ENCODE measurements around the gene CAPZA2.

CAPZA2 gene

GRCh38 chr7:116861717-116862116 is 670 bp upstream of the CAPZA2 start:
- no peak for DNase-seq (ENCODE audit: low read depth, low spot score)

DNA sequence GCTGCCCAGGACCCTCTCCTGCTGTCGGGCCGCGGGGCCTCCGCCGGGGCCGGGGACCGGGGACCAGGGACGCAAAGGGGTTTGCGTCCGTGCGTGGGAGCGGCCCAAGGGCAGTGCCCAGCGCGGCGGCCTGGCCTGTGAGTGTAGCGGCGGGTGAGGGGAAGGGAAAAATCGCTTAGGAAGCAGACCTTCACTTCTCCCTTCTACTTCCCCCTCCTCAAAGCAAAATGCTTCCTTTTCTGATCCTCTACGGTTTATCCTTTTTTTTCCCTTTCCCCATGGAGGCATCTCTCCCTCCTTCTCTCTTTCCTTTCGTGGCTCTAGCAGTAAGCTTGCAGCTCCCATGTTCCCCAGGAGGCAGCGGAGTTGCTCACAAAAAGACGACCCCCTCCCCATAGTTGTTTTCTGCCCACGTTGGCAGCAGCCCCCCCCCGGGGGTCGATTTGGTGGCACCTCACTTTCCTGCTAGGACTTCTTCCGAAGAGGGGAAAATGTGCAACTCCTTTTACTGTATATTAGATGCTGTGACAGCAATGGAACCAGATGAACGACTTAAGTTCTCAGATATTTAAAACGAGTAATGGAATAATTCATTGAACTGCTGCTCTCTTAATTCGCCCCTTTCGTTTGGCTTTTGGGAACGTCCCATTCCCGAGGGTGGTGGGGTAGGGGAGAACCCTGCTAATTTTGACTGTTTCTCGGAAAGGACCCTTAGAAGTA is 724 bp downstream of the CAPZA2 start:
- no peak for DNase-seq (ENCODE audit: low read depth, low spot score)

DNA sequence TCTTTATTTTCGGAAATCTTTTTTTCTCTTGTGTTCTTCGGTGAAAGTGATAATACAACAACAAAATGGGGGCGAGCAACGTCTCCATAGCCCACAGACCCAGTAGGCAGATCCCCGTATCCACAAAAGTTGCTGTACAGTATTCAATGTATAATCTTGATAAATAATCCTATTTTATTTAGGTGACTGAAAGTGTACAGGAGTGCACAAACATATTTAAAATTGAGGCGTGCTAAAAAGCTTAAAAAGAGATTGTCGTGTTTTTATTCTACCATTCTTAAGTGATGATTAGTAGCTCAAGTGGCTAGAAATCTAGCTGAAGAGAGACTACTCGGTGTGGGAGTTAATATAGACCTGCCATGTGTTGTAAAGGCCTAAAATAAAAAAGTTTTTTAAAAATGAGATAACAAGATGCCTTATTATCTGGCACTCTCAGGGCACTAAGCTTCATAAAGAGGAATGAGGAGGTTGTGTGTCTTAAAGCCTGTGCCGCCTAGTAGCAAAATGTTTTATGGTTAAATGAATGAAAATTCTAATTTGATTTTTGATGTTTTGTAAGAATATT is 1.6 kb downstream of the CAPZA2 start:
- no peak for DNase-seq (ENCODE audit: low read depth, low spot score)

DNA sequence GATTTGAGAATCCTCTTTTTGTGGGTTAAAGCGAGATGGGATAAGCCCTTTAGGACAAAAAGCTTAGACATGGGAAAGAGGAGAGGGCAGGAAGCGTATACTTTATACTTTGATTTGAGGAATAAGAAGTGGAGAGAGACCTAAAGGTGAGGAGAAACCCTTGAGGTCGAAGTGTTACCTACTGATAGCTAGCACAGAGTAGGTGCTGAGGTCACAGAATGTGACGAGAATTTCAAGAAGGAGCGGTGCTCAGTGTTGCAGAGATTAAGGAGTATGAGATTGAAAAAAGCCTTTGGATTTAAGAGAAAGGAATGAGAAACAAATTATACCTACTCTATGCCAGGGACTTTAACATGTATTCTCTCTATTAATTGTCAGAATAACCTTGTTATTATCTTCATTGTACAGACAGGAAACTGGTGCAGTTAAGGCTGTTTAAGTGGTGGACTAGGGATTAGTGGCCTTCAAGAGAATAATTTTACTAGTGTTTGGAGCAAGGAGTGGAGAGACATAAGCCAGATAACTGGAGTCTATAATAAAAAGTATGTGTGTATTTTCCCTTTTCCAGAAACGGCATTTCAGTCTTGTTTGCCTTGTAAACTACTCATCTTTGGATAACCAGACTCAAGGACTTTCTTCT is 8.8 kb downstream of the CAPZA2 start:
- no peak for DNase-seq (ENCODE audit: low read depth, low spot score)

DNA sequence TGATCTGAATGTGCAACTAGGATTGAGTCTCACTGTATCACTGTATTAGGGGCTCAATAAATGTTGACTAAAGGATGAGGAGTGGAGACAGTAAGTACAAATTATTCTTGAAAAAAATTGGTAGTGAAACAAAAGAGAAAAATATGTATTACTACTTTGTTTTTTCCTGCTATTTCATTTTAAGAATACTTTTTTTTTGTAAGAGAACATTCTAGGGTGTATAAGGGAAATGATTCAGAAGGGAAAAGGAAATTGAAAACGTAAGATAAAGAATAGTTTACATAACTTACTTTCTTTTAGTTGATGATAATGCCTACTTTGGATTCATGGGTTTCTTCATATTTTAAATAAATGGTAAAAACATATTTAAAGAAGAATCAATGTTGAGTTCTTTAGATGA is 9.6 kb downstream of the CAPZA2 start:
- DNase-seq (ENCODE audit: low read depth, low spot score): no peak

- DNase-seq (ENCODE audit: low read depth, low spot score): no peak
Measured at GRCh38 chr7:116873619-116874018, 11.2 kb downstream of the CAPZA2 start.

DNA sequence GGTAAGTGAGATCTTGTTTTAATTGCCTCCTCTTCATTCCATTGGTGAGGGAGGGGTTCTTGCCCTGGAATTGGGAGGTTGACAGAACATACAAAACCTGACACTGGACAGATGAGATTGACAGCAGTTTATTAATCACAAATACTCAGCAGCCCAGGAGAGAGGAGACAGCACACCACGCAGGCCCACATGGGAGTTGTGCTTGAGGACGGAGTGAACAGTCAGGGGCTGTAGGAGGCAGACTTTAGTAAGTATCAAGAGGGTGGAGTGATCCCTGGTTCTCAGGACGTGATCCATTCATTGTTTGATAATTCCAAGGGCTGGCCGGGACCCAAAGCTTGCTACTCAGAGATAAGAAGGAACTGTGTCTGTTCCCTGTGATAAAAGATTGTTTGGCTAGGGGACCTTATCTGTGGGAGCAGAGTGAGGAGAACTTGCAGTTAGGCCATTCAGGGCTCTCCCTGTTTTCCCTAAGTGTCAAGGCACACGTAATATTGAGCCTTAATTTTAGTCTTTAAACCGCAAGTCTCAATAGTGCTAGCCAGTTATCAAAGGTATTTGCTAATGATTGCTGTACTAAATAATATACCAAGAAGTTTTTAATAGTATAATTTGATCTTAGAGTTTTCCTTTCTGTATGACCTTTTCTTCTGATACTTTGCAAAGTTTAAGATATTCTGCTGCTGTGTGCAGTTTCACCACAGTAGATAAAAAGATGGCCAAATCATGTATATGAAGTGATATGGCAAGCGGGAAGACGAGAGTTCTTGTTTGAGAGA is 14.5 kb downstream of the CAPZA2 start:
- DNase-seq (ENCODE audit: low read depth, low spot score): no peak

GRCh38 chr7:116877443-116878217 is 15.2 kb downstream of the CAPZA2 start:
- no peak for DNase-seq (ENCODE audit: low read depth, low spot score)

- no peak for DNase-seq (ENCODE audit: low read depth, low spot score)
Measured at GRCh38 chr7:116884691-116885090, 22.3 kb downstream of the CAPZA2 start.

- DNase-seq (ENCODE audit: low read depth, low spot score): no peak
Measured at GRCh38 chr7:116885724-116886123, 23.3 kb downstream of the CAPZA2 start.

DNA sequence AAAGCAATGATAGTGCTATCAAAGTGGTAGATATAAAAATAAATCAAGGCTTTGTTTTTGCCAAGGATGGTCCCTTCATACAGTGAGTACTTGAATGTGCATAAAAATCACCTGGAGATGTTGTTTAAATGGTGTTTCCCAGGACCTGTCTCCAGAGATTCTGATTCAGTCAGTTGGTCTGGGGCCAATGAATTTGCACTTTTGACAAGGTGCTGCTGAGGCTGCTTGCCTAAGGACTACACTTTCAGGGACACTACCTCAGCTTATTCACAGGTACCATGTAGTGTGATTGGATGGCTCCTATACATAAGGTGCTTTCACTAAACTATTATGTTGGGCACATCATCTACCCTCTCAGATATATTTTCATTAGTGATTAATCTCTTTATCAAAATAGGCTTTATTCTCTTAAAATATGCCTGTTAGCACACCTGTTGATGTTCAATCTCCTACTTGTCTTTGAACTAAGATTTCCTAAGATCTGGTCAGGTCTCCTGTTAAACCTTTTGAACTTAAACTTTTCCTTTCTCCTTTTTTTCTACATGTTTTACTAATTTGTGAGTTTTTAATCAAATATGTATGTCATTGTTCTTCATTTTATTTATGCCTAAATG is 24.3 kb downstream of the CAPZA2 start:
- DNase-seq (ENCODE audit: low read depth, low spot score): no peak

- no peak for DNase-seq (ENCODE audit: low read depth, low spot score)
Measured at GRCh38 chr7:116888895-116889294, 26.5 kb downstream of the CAPZA2 start.

- DNase-seq (ENCODE audit: low read depth, low spot score): no peak
Measured at GRCh38 chr7:116895849-116896248, 33.5 kb downstream of the CAPZA2 start.

DNA sequence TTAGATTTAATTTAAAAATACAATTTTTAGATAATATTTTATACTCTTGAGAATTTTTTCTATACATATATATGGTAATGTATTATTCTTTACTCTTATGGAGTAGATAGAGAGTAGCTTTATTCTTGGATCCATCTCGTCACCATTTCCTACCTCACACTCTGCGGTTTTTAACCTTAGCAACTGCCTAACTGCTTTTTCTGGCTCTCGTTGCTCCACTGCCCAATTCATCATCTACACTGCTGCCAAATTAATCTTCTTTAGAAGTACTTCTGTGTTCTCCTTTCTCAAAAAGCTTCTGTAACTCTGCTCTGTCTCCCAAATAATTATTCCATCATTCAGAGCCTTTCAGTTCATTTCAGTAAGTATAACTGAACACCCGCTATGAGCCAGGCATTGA is 35.3 kb downstream of the CAPZA2 start:
- no peak for DNase-seq (ENCODE audit: low read depth, low spot score)

DNA sequence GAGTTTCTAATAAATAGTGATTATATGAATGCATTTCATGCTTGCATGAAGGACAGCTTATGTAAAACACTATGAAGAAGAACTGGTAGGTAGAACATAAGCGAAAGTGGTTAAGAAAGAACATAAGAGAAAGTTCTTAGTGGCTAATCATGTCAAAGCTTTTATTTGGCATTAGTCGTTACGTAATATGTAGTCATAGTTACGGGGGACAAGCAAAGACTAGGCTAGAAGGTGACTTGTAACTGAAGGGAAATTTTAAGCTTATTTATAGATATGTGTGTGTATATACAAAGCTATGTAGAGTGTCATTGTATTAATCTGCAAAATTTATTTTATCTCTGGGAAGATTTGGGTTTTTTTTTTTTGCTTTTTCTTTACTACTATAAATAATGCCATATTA is 36.9 kb downstream of the CAPZA2 start:
- no peak for DNase-seq (ENCODE audit: low read depth, low spot score)

DNA sequence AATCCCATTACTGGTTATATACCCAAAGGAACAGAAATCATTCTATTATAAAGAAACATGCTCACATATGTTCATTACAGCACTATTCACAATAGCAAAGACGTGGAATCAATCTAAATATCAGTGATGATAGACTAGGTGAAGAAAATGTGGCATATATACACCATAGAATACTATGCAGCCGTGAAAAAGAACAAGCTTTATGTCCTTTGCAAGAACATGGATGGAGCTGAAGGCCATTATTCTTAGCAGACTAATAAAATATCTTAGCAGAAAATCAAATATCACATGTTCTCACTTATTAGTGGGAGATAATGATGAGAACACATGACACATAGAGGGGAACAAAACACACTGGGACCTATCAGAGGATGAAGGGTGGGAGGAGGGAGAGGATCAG is 38.8 kb downstream of the CAPZA2 start:
- no peak for DNase-seq (ENCODE audit: low read depth, low spot score)

GRCh38 chr7:116902867-116903266 is 40.5 kb downstream of the CAPZA2 start:
- no peak for DNase-seq (ENCODE audit: low read depth, low spot score)

DNA sequence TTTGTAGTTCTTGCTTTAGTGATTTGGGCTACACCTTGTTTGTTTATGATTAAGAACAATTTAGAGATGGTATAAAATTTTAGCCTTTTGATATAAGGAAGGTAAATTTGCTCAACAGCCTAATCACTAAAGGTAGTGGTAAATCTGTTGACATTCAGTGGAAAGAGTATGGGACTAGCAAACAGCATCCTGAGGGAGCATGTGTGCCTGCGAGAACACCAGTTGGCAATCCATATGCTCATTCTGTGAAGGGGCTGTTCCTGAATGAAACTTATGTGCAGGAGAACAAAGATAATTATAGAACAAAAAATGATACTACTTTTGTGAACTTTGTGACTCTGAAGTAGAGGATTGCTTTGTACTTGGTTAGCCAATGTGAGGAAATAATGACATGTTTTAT is 44.0 kb downstream of the CAPZA2 start:
- DNase-seq (ENCODE audit: low read depth, low spot score): no peak

GRCh38 chr7:116910383-116910782 is 48.0 kb downstream of the CAPZA2 start:
- DNase-seq (ENCODE audit: low read depth, low spot score): no peak

DNA sequence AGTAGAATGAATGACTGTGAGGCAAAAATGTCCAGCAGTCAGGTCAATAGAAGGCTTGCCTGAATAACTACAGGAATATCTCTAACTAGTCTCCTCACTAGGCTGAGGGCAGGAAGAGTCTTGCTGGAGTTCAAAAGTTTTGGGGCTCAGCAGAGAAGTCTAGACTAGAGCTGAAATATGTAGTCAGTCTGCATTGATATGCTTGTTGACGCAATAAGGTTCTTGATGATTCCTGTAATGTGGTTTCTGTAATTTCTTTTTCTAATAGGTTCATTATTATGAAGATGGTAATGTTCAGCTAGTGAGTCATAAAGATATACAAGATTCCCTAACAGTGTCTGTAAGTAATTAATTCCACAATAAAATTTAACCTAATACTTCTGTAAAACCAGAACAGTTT is 49.4 kb downstream of the CAPZA2 start:
- no peak for DNase-seq (ENCODE audit: low read depth, low spot score)

DNA sequence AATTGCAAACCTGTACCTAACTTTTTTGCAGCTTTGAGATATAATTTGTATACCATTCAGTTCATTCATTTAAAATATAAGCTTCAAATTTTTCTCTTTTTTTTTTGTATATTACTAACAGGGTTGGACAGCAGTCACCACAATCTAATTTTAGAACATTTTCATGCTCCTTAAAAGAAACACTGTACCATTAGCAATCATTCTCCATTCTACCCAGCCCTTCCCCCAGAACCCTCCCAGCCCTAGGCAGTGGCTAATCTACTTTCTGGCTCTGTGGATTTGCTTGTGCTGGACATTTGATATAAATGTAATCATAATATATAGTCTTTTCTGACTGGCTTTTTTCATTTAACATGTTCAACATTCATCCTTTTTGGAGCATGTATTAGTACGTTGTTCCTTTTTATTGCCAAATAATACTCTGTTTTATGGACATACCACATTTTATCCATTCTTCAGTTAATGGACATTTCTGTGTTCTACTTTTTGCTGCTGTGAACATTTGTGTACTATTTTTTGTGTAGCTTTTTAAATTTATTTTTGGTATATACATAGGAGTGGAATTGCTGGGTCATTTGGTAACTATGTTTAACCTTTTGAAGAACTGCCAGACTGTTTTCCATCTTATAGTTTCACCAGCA is 50.0 kb downstream of the CAPZA2 start:
- DNase-seq (ENCODE audit: low read depth, low spot score): no peak

All from smooth muscle cell of the brain vasculature (primary cell).